GM19193 (cell line): ENCODE data around the gene PRODH.

Experiments used
- POLR2A ChIP-seq: IDR thresholded peaks from 4 replicates; pipeline ENCODE4 v1.6.1; 2011; ENCODE audit not compliant: insufficient read depth, insufficient read length; ENCODE audit errors: extremely low read depth

Gene PRODH

GRCh38 chr22:18970176-18970947 is 34.3 kb upstream of the PRODH start:
- no peak for TF ChIP-seq POLR2A

- TF ChIP-seq POLR2A, result no peak
These were observed 32.1 kb upstream of the PRODH start for GRCh38 chr22:18968011-18968749.

GRCh38 chr22:18966748-18967147 is 30.7 kb upstream of the PRODH start:
- TF ChIP-seq POLR2A, result no peak

- TF ChIP-seq POLR2A, result no peak
These were observed 29.7 kb upstream of the PRODH start for GRCh38 chr22:18965526-18966421.

GRCh38 chr22:18962308-18962635 is 26.2 kb upstream of the PRODH start:
- no peak for TF ChIP-seq POLR2A

GRCh38 chr22:18955696-18956095 is 19.6 kb upstream of the PRODH start:
- TF ChIP-seq POLR2A, result no peak

GRCh38 chr22:18954990-18955571 is 19.0 kb upstream of the PRODH start:
- TF ChIP-seq POLR2A, result no peak

DNA sequence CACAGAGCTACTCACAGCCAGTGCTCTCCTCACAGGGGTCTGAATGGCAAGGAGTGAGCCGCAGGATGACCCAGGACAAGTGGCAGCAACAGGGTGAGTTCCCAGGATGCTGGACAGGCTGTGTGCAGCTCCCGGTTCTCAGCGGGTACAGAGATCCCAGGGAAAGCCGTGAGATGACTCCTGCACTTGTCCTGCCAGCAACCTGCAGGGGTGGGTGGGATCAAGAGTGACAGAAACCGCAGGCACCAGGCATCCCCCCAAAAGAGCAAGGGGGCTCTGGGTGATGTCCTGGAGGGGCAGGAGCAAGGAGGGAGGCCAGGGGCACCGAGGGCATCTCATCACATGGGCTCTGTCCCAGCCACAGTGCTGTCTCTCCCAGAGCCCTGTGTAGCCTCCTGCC is 15.9 kb upstream of the PRODH start:
- no peak for TF ChIP-seq POLR2A

DNA sequence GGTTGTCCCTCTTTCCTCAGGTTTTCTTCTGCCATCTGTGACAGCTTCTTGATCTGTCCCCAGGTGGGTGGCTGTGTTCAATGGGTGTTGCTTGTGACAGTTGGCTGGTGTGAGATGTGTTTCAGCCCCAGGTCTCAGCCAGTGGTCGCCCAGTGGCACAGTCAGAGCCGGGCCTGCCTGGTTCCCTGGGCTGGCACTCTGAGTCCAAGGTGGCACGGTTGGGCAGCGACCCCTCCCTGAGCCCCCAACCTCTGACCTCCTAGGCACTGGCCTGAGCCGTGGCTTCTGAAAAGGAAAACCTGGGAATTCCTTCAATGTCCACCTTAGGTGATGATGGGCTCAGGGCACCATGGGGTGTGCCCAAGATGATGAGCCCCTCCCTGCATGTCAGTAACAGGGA is 14.0 kb upstream of the PRODH start:
- no peak for TF ChIP-seq POLR2A

GRCh38 chr22:18947905-18948304 is 11.8 kb upstream of the PRODH start:
- TF ChIP-seq POLR2A, result no peak

DNA sequence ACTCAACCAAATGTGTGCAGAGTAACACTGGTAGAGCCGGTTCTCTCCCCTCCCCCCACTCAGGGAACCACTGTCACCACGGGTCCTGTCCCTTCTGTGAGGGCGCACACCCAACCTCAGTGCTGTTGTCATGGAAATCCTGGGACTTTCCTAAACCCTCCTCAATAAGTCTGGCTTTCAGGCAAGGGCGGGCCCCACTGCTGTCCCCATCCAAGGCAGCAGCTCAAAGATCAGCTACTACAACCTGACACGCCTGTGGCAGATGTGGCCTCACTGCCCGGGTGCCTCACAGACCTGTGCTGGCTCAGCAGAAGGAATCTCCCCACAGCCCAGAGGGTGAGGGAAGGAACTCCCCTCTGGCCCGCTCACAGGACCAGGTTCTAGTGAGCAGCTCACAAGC is 2.2 kb downstream of the PRODH start:
- TF ChIP-seq POLR2A, result no peak

- TF ChIP-seq POLR2A, result no peak
These were observed 4.0 kb downstream of the PRODH start for GRCh38 chr22:18931905-18932652.

- no peak for TF ChIP-seq POLR2A
These were observed 6.6 kb downstream of the PRODH start for GRCh38 chr22:18929459-18929858.

- TF ChIP-seq POLR2A, result no peak
These were observed 8.5 kb downstream of the PRODH start for GRCh38 chr22:18927573-18927972.
